GM12892 (cell line): Measurements from ENCODE around the gene NR3C1.

ENCODE experiments used
- POLR2A ChIP-seq: IDR thresholded peaks from 2 replicates; pipeline ENCODE4 v1.6.1; 2011; ENCODE audit warnings: low read depth, low read length, control low read depth
- POLR2AphosphoS5 ChIP-seq: IDR thresholded peaks from 2 replicates; pipeline ENCODE4 v1.6.1; 2011; ENCODE audit warnings: low read depth, low read length, control low read depth
- TAF1 ChIP-seq: IDR thresholded peaks from 2 replicates; pipeline ENCODE4 v1.6.1; 2011; ENCODE audit warnings: low read depth, mild to moderate bottlenecking, control low read depth, low read length, borderline replicate concordance

- no peak for TF ChIP-seq POLR2A
- no peak for TF ChIP-seq TAF1
- TF ChIP-seq POLR2AphosphoS5: no peak
These were observed 169.2 kb downstream of the NR3C1 start for GRCh38 chr5:143234162-143234842.
